ENCODE results near the gene SLC26A1. TPM values are rescaled to one million over a fixed set of nuclear protein-coding genes. Genes with fewer than 3 reads are reported as not detected.

Gene SLC26A1
- total RNA-seq, 1 experiment from 2014 or later = not detected

DNA sequence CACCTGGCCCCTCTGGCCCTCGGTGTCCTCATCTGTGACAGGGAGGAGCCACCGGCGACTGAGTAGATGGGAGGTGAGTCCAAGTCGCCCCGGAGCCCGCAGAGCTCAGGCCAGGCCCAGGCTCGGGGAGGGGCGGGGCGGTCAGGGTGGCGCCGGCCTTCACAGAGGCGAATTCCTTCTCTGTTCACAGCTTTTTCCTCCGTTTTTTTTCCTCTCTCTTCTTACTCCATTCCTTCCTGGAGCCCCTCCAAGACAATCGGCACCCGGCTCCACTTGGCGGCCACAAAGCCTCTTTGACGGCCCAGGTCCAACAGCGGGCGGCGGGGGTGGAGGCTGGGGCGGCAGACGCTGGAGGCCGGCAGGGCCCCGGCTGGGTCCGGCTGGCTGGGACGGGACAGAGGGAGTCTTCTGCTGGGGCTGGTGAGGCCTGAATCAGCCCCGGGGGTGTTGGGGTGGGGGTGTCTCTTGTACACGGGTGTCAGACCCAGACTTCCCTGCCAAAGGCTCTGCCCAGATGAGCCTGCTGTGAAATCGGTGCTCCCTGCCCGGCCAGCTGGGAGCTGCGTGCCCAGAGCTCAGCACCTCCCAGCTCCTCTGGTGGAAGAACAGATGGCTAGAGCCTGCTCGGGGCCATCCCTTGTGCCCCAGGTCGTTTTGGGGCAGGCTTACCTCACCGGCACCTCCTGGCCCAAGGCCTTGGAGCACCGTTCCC is 40.8 kb upstream of the SLC26A1 start:
- Histone ChIP-seq H3K27me3 (peaks cover 13% of the 10 kb centered on the region; the same call in 1 of the 2 replicates), H3K4me1 (peaks cover 65% of the 10 kb centered on the region), H3K36me3 (no peaks in the 10 kb centered on the region), H3K27ac (no peak overlapping the region), H3K9me3 (replicated peaks) (no peaks in the 10 kb centered on the region), H3K4me3 (peak overlapping the region; percentile 46)
- peak; percentile 43 to 45 for DNase-seq

- Histone ChIP-seq H3K9me3 (replicated peaks) (no peaks in the 10 kb centered on the region), H3K36me3 (no peaks in the 10 kb centered on the region), H3K27ac (no peak overlapping the region), H3K4me3 (no peak overlapping the region), H3K27me3 (peaks cover 13% of the 10 kb centered on the region; the same call in 1 of the 2 replicates), H3K4me1 (peaks cover 57% of the 10 kb centered on the region)
- DNase-seq = peak in 1 of 2 experiments; percentile 6
These were observed 39.7 kb upstream of the SLC26A1 start for GRCh38 chr4:1032861-1033260.

DNA sequence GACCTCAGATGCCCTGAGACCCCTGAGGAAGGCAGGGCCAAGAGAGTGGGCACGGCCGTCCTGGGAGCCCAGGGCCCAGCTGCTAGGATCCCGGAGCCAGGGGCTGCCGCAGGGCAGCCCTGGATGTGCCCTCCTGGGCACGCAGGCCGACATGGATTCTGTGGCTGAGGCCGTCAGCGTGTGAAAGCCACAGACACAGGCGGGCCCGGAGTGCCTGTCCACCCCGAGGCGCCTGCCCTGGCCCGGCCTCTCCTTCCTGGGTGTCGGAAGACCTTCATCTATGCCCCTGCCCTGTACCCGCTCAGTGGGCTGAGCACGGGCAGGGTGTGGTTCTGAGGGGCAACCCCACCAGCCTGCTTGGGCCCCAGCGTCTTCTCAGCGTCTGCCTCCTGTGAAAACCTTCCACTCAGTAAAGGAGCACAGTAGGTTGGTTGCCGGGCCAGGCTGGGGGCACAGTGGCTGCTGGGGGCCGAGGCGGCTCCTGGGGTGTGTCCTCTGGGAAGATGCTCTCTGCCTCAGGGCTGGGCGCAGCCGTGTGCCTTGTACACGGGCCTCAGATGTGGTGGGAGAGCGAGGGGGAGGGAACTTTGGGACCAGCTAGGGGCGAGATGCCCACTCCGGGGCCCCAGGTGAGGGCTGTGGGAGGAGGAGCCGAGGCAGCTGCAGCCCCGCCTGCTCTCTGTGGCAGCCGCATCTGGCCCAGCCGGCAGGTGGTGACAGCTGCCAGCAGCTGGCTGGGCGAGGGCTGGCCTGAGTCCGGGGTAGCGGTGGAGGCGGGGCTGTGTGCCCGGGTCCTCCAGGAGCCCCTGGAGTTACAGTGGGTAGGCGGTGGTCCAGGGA is 39.0 kb upstream of the SLC26A1 start:
- Histone ChIP-seq H3K27ac (no peak overlapping the region), H3K36me3 (no peaks in the 10 kb centered on the region), H3K4me3 (no peak overlapping the region), H3K9me3 (replicated peaks) (no peaks in the 10 kb centered on the region), H3K27me3 (peaks cover 13% of the 10 kb centered on the region; the same call in 1 of the 2 replicates), H3K4me1 (peaks cover 60% of the 10 kb centered on the region)
- peak; percentile 70 to 77 for DNase-seq

- H3K27ac ChIP-seq = no peak overlapping the region
- peak in 1 of 2 experiments; percentile 6 for DNase-seq
- peaks cover 13% of the 10 kb centered on the region; the same call in 1 of the 2 replicates for H3K27me3 ChIP-seq
- no peaks in the 10 kb centered on the region for H3K36me3 ChIP-seq
- H3K4me1 ChIP-seq = peaks cover 52% of the 10 kb centered on the region
- H3K4me3 ChIP-seq = no peak overlapping the region
- H3K9me3 ChIP-seq (replicated peaks) = no peaks in the 10 kb centered on the region
These were observed 38.1 kb upstream of the SLC26A1 start for GRCh38 chr4:1031346-1031745.

DNA sequence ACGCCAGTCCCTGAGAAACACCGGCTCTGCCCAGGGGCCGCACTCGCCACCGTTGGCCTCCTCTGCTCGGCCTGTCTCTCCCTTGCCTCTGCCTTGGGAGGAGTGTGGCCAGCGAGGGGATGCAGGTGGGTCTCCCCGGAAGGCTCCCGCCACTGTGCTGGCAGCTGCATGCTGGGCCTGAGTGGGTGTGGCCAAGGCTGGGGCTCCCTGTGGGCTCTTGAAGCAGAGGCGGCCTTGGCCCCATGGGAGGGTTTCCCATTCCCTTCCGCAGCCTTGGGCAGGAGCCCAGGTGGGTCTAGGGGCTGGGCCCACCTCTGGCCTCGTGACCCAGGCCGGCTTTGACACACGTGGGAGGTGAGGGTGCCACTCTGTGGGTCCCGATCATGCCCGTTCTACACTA is 37.4 kb upstream of the SLC26A1 start:
- no peak overlapping the region for H3K27ac ChIP-seq
- H3K36me3 ChIP-seq = peaks cover 6% of the 10 kb centered on the region
- no peak overlapping the region for H3K4me3 ChIP-seq
- H3K27me3 ChIP-seq = peaks cover 13% of the 10 kb centered on the region; the same call in 1 of the 2 replicates
- no peaks in the 10 kb centered on the region for H3K9me3 ChIP-seq (replicated peaks)
- peaks cover 46% of the 10 kb centered on the region for H3K4me1 ChIP-seq
- DNase-seq = peak; percentile 64 to 65

GRCh38 chr4:1030031-1030430 is 36.8 kb upstream of the SLC26A1 start:
- Histone ChIP-seq H3K27ac (no peak overlapping the region), H3K27me3 (peaks cover 13% of the 10 kb centered on the region; the same call in 1 of the 2 replicates), H3K9me3 (replicated peaks) (no peaks in the 10 kb centered on the region), H3K4me1 (peaks cover 41% of the 10 kb centered on the region), H3K36me3 (peaks cover 11% of the 10 kb centered on the region), H3K4me3 (no peak overlapping the region)
- DNase-seq = peak; percentile 47 to 61

DNA sequence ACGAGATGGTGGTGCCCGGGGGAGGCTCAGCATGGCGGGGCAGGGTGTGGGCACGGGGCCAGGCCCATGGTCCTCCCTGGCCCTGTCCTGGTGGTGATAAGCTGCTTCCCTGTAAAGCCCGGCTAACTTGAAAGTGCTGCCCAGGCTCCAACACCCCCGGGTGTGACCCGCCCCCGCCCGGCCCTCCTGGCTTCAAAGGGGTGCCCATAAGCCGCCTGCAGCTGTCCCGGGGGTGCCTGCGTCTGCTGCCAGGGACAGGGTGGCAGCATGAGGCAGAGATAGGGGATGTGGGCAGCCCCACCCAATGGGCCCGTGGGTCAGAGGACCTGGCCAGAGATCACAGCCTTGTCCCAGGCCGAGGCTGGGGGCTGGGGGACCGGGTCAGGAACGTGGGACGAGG is 36.3 kb upstream of the SLC26A1 start:
- peaks cover 39% of the 10 kb centered on the region for H3K4me1 ChIP-seq

DNA sequence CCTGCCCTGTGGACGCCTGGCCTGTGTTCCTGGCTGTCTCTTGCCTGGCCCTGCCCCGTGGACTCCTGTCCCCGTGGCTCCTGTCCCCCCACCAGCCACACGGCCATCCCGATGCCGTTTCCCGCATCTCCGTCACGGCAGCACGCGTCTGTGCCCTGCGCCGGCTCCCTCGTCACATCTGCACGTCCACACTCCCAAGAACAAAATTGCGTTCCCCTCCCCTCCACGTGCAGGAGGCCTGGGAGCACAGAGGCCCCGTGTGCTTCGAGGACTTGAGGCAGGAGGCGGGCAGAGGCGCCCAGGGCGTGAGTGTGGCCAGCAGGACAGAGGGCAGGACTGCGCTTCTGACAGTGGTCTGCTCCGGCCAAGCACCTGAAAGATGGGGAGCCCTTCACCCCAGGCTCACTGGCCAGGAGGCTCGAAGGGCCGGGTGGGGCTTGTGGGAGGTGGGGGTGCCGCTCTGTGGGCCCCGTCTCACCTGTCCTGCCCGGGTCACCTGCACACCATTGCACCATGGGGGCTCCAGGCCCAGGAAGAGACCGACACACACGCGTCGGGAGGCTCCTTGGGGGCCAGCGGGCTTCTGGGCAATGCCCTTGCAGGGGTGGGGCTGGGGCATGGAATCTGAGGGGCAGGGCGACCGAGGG is 35.5 kb upstream of the SLC26A1 start:
- peaks cover 13% of the 10 kb centered on the region; the same call in 1 of the 2 replicates for H3K27me3 ChIP-seq
- no peak overlapping the region for H3K27ac ChIP-seq
- H3K4me1 ChIP-seq = peaks cover 32% of the 10 kb centered on the region
- no peak for DNase-seq
- H3K36me3 ChIP-seq = peaks cover 18% of the 10 kb centered on the region
- H3K4me3 ChIP-seq = no peak overlapping the region
- no peaks in the 10 kb centered on the region for H3K9me3 ChIP-seq (replicated peaks)

More for the DNA sequence above, 36.3 kb upstream of the SLC26A1 start:
- Histone ChIP-seq H3K9me3 (replicated peaks) (no peaks in the 10 kb centered on the region), H3K4me3 (no peak overlapping the region), H3K27ac (no peak overlapping the region), H3K27me3 (peaks cover 13% of the 10 kb centered on the region; the same call in 1 of the 2 replicates), H3K36me3 (peaks cover 14% of the 10 kb centered on the region)
- DNase-seq = no peak

- DNase-seq = peak in 1 of 2 experiments; percentile 38
- no peak overlapping the region for H3K27ac ChIP-seq
- no peak overlapping the region for H3K4me3 ChIP-seq
- H3K27me3 ChIP-seq = peaks cover 13% of the 10 kb centered on the region; the same call in 1 of the 2 replicates
- H3K9me3 ChIP-seq (replicated peaks) = no peaks in the 10 kb centered on the region
- H3K4me1 ChIP-seq = peaks cover 24% of the 10 kb centered on the region
- peaks cover 23% of the 10 kb centered on the region for H3K36me3 ChIP-seq
These were observed 34.7 kb upstream of the SLC26A1 start for GRCh38 chr4:1027915-1028238.

GRCh38 chr4:1027219-1027914 is 34.2 kb upstream of the SLC26A1 start:
- Histone ChIP-seq H3K4me3 (no peak overlapping the region), H3K9me3 (replicated peaks) (no peaks in the 10 kb centered on the region), H3K27ac (no peak overlapping the region), H3K27me3 (peaks cover 13% of the 10 kb centered on the region; the same call in 1 of the 2 replicates), H3K4me1 (peaks cover 21% of the 10 kb centered on the region), H3K36me3 (peaks cover 26% of the 10 kb centered on the region)
- DNase-seq = no peak

DNA sequence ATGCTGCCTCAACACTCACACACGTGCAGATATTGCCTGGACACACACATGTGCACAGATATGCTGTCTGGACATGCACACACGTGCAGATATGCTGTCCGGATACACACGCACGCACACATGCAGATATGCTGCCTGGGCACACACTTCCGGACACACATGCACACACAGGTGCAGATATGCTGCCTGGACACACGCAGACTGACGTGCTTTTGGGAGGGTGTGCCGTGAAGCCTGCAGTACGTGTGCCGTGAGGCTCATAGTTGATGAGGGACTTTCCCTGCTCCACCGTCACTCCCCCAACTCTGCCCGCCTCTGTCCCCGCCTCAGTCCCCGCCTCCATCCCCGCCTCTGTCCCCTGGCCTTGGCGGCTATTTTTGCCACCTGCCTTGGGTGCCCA is 32.9 kb upstream of the SLC26A1 start:
- Histone ChIP-seq H3K27ac (no peak overlapping the region), H3K36me3 (peaks cover 27% of the 10 kb centered on the region), H3K9me3 (replicated peaks) (no peaks in the 10 kb centered on the region), H3K4me3 (no peak overlapping the region), H3K4me1 (peaks cover 30% of the 10 kb centered on the region), H3K27me3 (peaks cover 4% of the 10 kb centered on the region; the same call in 1 of the 2 replicates)
- DNase-seq = no peak

GRCh38 chr4:1024882-1025545 is 31.8 kb upstream of the SLC26A1 start:
- no peaks in the 10 kb centered on the region for H3K9me3 ChIP-seq (replicated peaks)
- DNase-seq = no peak
- peaks cover 27% of the 10 kb centered on the region for H3K4me1 ChIP-seq
- H3K27me3 ChIP-seq = no peaks in the 10 kb centered on the region
- H3K4me3 ChIP-seq = no peak overlapping the region
- H3K27ac ChIP-seq = no peak overlapping the region
- peaks cover 27% of the 10 kb centered on the region for H3K36me3 ChIP-seq

DNA sequence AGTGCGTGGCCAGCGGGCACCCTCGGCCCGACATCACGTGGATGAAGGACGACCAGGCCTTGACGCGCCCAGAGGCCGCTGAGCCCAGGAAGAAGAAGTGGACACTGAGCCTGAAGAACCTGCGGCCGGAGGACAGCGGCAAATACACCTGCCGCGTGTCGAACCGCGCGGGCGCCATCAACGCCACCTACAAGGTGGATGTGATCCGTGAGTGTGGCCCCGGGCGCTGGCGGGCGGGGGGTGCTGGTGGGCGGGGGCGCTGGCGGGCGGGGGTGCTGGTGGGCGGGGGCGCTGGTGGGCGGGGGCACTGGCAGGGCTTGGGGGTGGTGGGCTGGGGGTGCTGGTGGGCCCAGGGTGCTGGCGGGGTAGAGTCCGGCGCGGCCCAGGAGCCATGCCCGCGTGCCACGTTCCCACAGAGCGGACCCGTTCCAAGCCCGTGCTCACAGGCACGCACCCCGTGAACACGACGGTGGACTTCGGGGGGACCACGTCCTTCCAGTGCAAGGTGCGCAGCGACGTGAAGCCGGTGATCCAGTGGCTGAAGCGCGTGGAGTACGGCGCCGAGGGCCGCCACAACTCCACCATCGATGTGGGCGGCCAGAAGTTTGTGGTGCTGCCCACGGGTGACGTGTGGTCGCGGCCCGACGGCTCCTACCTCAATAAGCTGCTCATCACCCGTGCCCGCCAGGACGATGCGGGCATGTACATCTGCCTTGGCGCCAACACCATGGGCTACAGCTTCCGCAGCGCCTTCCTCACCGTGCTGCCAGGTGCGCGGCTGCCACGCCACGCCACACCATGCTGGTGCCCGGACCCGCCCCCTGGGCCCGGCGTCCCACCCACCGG is 30.9 kb upstream of the SLC26A1 start:
- Histone ChIP-seq H3K27ac (no peak overlapping the region), H3K27me3 (no peaks in the 10 kb centered on the region), H3K4me3 (no peak overlapping the region), H3K4me1 (peaks cover 34% of the 10 kb centered on the region), H3K36me3 (peaks cover 27% of the 10 kb centered on the region), H3K9me3 (replicated peaks) (no peaks in the 10 kb centered on the region)
- DNase-seq = no peak

All from SJCRH30 (cell line).